ENCODE measurements around the gene TMEM123.
"Not testable (repeated sequence)": the region's sequence is repeated elsewhere in the genome, so short reads cannot be mapped to it uniquely, and the experiment has no call there.

Gene TMEM123

GRCh38 chr11:102436561-102436960, 16.0 kb downstream of the TMEM123 start:
- no peak overlapping the region for H3K4me3 ChIP-seq (ENCODE audit: low read depth, low read length)
- H3K27me3 ChIP-seq, result no peaks in the 10 kb centered on the region
- peaks cover 28% of the 10 kb centered on the region for H3K36me3 ChIP-seq
- TF ChIP-seq CTCF (IDR thresholded peaks at IDR 0.05; ENCODE audit: low read depth, low read length), result no peak
- no peaks in the 10 kb centered on the region for H3K4me1 ChIP-seq
- H3K9me3 ChIP-seq, result no peaks in the 10 kb centered on the region
- no peak for DNase-seq

GRCh38 chr11:102435688-102436087, 16.9 kb downstream of the TMEM123 start:
- Histone ChIP-seq H3K9me3 (no peaks in the 10 kb centered on the region), H3K36me3 (peaks cover 31% of the 10 kb centered on the region), H3K4me3 (ENCODE audit: low read depth, low read length) (no peak overlapping the region), H3K4me1 (0 out of 2 replicates have a peak, but pooled peaks cover 2% of the 10 kb centered on the region), H3K27me3 (no peaks in the 10 kb centered on the region)
- DNase-seq, result no peak
- TF ChIP-seq CTCF (IDR thresholded peaks at IDR 0.05; ENCODE audit: low read depth, low read length), result no peak

- H3K4me1 ChIP-seq; DNase-seq; H3K4me3 ChIP-seq (ENCODE audit: low read depth, low read length); H3K27me3 ChIP-seq; H3K9me3 ChIP-seq: not testable (repeated sequence)
- H3K36me3 ChIP-seq, result peaks cover 40% of the 10 kb centered on the region
Measured at GRCh38 chr11:102433571-102433970, 19.0 kb downstream of the TMEM123 start.

- H3K9me3 ChIP-seq; DNase-seq; H3K27me3 ChIP-seq; H3K4me1 ChIP-seq; H3K4me3 ChIP-seq (ENCODE audit: low read depth, low read length): not testable (repeated sequence)
- H3K36me3 ChIP-seq, result peaks cover 33% of the 10 kb centered on the region
Measured at GRCh38 chr11:102432560-102432959, 20.0 kb downstream of the TMEM123 start.

GRCh38 chr11:102431404-102431803, 21.2 kb downstream of the TMEM123 start:
- no peak overlapping the region for H3K4me3 ChIP-seq (ENCODE audit: low read depth, low read length)
- H3K4me1 ChIP-seq, result peaks cover 5% of the 10 kb centered on the region; the same call in 1 of the 2 replicates
- H3K36me3 ChIP-seq, result peaks cover 29% of the 10 kb centered on the region
- no peaks in the 10 kb centered on the region for H3K27me3 ChIP-seq
- no peaks in the 10 kb centered on the region for H3K9me3 ChIP-seq
- TF ChIP-seq CTCF (IDR thresholded peaks at IDR 0.05; ENCODE audit: low read depth, low read length), result no peak
- no peak for DNase-seq

GRCh38 chr11:102430158-102430836, 22.3 kb downstream of the TMEM123 start:
- DNase-seq, result no peak
- Histone ChIP-seq H3K4me1 (peaks cover 5% of the 10 kb centered on the region; the same call in 1 of the 2 replicates), H3K9me3 (no peaks in the 10 kb centered on the region), H3K4me3 (ENCODE audit: low read depth, low read length) (no peak overlapping the region), H3K36me3 (peaks cover 24% of the 10 kb centered on the region), H3K27me3 (no peaks in the 10 kb centered on the region)
- TF ChIP-seq CTCF (IDR thresholded peaks at IDR 0.05; ENCODE audit: low read depth, low read length), result no peak

- Histone ChIP-seq H3K36me3 (peaks cover 23% of the 10 kb centered on the region), H3K4me1 (peaks cover 5% of the 10 kb centered on the region; the same call in 1 of the 2 replicates), H3K4me3 (ENCODE audit: low read depth, low read length) (no peak overlapping the region), H3K27me3 (no peaks in the 10 kb centered on the region), H3K9me3 (no peaks in the 10 kb centered on the region)
- DNase-seq, result no peak
- TF ChIP-seq CTCF (IDR thresholded peaks at IDR 0.05; ENCODE audit: low read depth, low read length), result no peak
Measured at GRCh38 chr11:102429691-102430090, 22.9 kb downstream of the TMEM123 start.
